BLaER1 (cell line): ENCODE results near the gene MYO3B.
"Not testable (repeated sequence)": the region's sequence is repeated elsewhere in the genome, so short reads cannot be mapped to it uniquely, and the experiment has no call there.

Experiments used
- H3K27ac ChIP-seq: shearing (Covaris generic); formaldehyde crosslinking; 2 replicates; pipeline ENCODE4 v1.8.1; 2022
- H3K27me3 ChIP-seq: shearing (Covaris generic); formaldehyde crosslinking; 2 replicates; pipeline ENCODE4 v1.8.1; 2022
- H3K36me3 ChIP-seq: shearing (Covaris generic); formaldehyde crosslinking; 2 replicates; pipeline ENCODE4 v1.8.1; 2022
- H3K4me1 ChIP-seq: shearing (Covaris generic); formaldehyde crosslinking; 2 replicates; pipeline ENCODE4 v1.8.1; 2022
- H3K4me2 ChIP-seq: shearing (Covaris generic); formaldehyde crosslinking; 2 replicates; pipeline ENCODE4 v1.8.1; 2022
- H3K4me3 ChIP-seq: shearing (Covaris generic); formaldehyde crosslinking; 2 replicates; pipeline ENCODE4 v1.8.1; 2022
- H3K9ac ChIP-seq: shearing (Covaris generic); formaldehyde crosslinking; 2 replicates; pipeline ENCODE4 v1.8.1; 2022
- H3K9me3 ChIP-seq: shearing (Covaris generic); formaldehyde crosslinking; 2 replicates; pipeline ENCODE4 v1.8.1; 2022
- H4K20me1 ChIP-seq: shearing (Covaris generic); formaldehyde crosslinking; 2 replicates; pipeline ENCODE4 v1.8.1; 2022
- Cebpa-rat ChIP-seq: shearing (Covaris generic); IDR thresholded peaks from 2 replicates; pipeline ENCODE4 v1.8.1; 2022

MYO3B gene

GRCh38 chr2:170467568-170468422 is 289.8 kb downstream of the MYO3B start:
- H3K9me3 ChIP-seq, result peaks cover 6% of the 10 kb centered on the region; the same call in 1 of the 2 replicates
- H3K27me3 ChIP-seq, result no peaks in the 10 kb centered on the region
- no peak for TF ChIP-seq Cebpa-rat
- H3K36me3 ChIP-seq, result no peaks in the 10 kb centered on the region
- H4K20me1 ChIP-seq, result no peaks in the 10 kb centered on the region
- no peak overlapping the region for H3K4me3 ChIP-seq
- H3K27ac ChIP-seq, result no peak overlapping the region
- no peak overlapping the region for H3K9ac ChIP-seq
- H3K4me2 ChIP-seq, result no peak overlapping the region
- H3K4me1 ChIP-seq, result no peaks in the 10 kb centered on the region

- no peaks in the 10 kb centered on the region for H3K27me3 ChIP-seq
- peaks cover 6% of the 10 kb centered on the region; the same call in 1 of the 2 replicates for H3K9me3 ChIP-seq
- H3K4me1 ChIP-seq, result no peaks in the 10 kb centered on the region
- H3K4me3 ChIP-seq, result no peak overlapping the region
- no peak overlapping the region for H3K4me2 ChIP-seq
- no peaks in the 10 kb centered on the region for H3K36me3 ChIP-seq
- no peak overlapping the region for H3K9ac ChIP-seq
- TF ChIP-seq Cebpa-rat, result no peak
- no peak overlapping the region for H3K27ac ChIP-seq
- no peaks in the 10 kb centered on the region for H4K20me1 ChIP-seq
Observed at GRCh38 chr2:170468557-170468956, 290.6 kb downstream of the MYO3B start.

- H3K4me3 ChIP-seq, H4K20me1 ChIP-seq, H3K9me3 ChIP-seq, H3K27ac ChIP-seq, H3K36me3 ChIP-seq, H3K27me3 ChIP-seq, H3K9ac ChIP-seq, H3K4me2 ChIP-seq, H3K4me1 ChIP-seq: not testable (repeated sequence)
Observed at GRCh38 chr2:170472498-170472897, 294.6 kb downstream of the MYO3B start.

GRCh38 chr2:170475878-170476277 is 297.9 kb downstream of the MYO3B start:
- H3K9ac ChIP-seq, result no peak overlapping the region
- peaks cover 3% of the 10 kb centered on the region; the same call in 1 of the 2 replicates for H3K9me3 ChIP-seq
- H3K4me1 ChIP-seq, result no peaks in the 10 kb centered on the region
- H3K27me3 ChIP-seq, result no peaks in the 10 kb centered on the region
- H3K4me3 ChIP-seq, result no peak overlapping the region
- no peak overlapping the region for H3K4me2 ChIP-seq
- TF ChIP-seq Cebpa-rat, result no peak
- no peak overlapping the region for H3K27ac ChIP-seq
- no peaks in the 10 kb centered on the region for H4K20me1 ChIP-seq
- H3K36me3 ChIP-seq, result no peaks in the 10 kb centered on the region

- Histone ChIP-seq H3K4me3 (no peak overlapping the region), H3K4me2 (no peak overlapping the region), H4K20me1 (no peaks in the 10 kb centered on the region), H3K27ac (no peak overlapping the region), H3K9ac (no peak overlapping the region), H3K36me3 (no peaks in the 10 kb centered on the region), H3K27me3 (no peaks in the 10 kb centered on the region), H3K9me3 (no peaks in the 10 kb centered on the region), H3K4me1 (no peaks in the 10 kb centered on the region)
- TF ChIP-seq Cebpa-rat, result no peak
Observed at GRCh38 chr2:170477630-170478029, 299.7 kb downstream of the MYO3B start.

- Histone ChIP-seq H3K4me1 (no peaks in the 10 kb centered on the region), H3K27ac (no peak overlapping the region), H3K9ac (no peak overlapping the region), H3K36me3 (no peaks in the 10 kb centered on the region), H4K20me1 (no peaks in the 10 kb centered on the region), H3K27me3 (no peaks in the 10 kb centered on the region), H3K4me2 (no peak overlapping the region), H3K9me3 (no peaks in the 10 kb centered on the region), H3K4me3 (no peak overlapping the region)
- TF ChIP-seq Cebpa-rat, result no peak
Observed at GRCh38 chr2:170481201-170481600, 303.3 kb downstream of the MYO3B start.

- H3K27me3 ChIP-seq, result no peaks in the 10 kb centered on the region
Observed at GRCh38 chr2:170484552-170484951, 306.6 kb downstream of the MYO3B start.

GRCh38 chr2:170485254-170486026 is 307.5 kb downstream of the MYO3B start:
- no peak for TF ChIP-seq Cebpa-rat
- no peaks in the 10 kb centered on the region for H4K20me1 ChIP-seq
- no peak overlapping the region for H3K27ac ChIP-seq
- no peaks in the 10 kb centered on the region for H3K27me3 ChIP-seq
- H3K4me1 ChIP-seq, result no peaks in the 10 kb centered on the region
- H3K4me2 ChIP-seq, result no peak overlapping the region
- no peaks in the 10 kb centered on the region for H3K36me3 ChIP-seq
- H3K9me3 ChIP-seq, result no peaks in the 10 kb centered on the region
- H3K4me3 ChIP-seq, result no peak overlapping the region
- H3K9ac ChIP-seq, result no peak overlapping the region

More at GRCh38 chr2:170484552-170484951, 306.6 kb downstream of the MYO3B start:
- Histone ChIP-seq H3K4me2 (no peak overlapping the region), H3K4me1 (no peaks in the 10 kb centered on the region), H4K20me1 (no peaks in the 10 kb centered on the region), H3K9me3 (no peaks in the 10 kb centered on the region), H3K36me3 (no peaks in the 10 kb centered on the region), H3K4me3 (no peak overlapping the region), H3K9ac (no peak overlapping the region), H3K27ac (no peak overlapping the region)
- TF ChIP-seq Cebpa-rat, result no peak

- no peaks in the 10 kb centered on the region for H3K36me3 ChIP-seq
- no peak overlapping the region for H3K4me3 ChIP-seq
- H3K4me2 ChIP-seq, result no peak overlapping the region
- no peaks in the 10 kb centered on the region for H3K9me3 ChIP-seq
- H3K27me3 ChIP-seq, result no peaks in the 10 kb centered on the region
- H3K27ac ChIP-seq, result no peak overlapping the region
- H3K4me1 ChIP-seq, result no peaks in the 10 kb centered on the region
- H4K20me1 ChIP-seq, result no peaks in the 10 kb centered on the region
- no peak for TF ChIP-seq Cebpa-rat
- H3K9ac ChIP-seq, result no peak overlapping the region
Observed at GRCh38 chr2:170486730-170487129, 308.8 kb downstream of the MYO3B start.

GRCh38 chr2:170488807-170489206 is 310.9 kb downstream of the MYO3B start:
- Histone ChIP-seq H3K36me3 (no peaks in the 10 kb centered on the region), H3K9me3 (no peaks in the 10 kb centered on the region), H3K27me3 (no peaks in the 10 kb centered on the region), H4K20me1 (no peaks in the 10 kb centered on the region), H3K4me2 (no peak overlapping the region), H3K4me3 (no peak overlapping the region), H3K9ac (no peak overlapping the region), H3K27ac (no peak overlapping the region), H3K4me1 (no peaks in the 10 kb centered on the region)
- TF ChIP-seq Cebpa-rat, result no peak
